HepG2 (cell line): ENCODE data around the gene STK39. TPM values are rescaled to one million over a fixed set of nuclear protein-coding genes. Genes with fewer than 3 reads are reported as not detected.
A peak's percentile ranks its signal among the peaks of the same experiment; 100 is the strongest.

Source experiments
- JUNB ChIP-seq: sonication (generic); formaldehyde crosslinking; IDR thresholded peaks from 2 replicates; pipeline ENCODE4 v1.8.0; 2022; ENCODE audit warnings: missing genetic modification reagents, mild to moderate bottlenecking, borderline replicate concordance
- KMT2B ChIP-seq: IDR thresholded peaks from 2 replicates; pipeline ENCODE4 v1.6.1; 2016; ENCODE audit warnings: missing genetic modification reagents, missing compliant biosample characterization
- NCOR1 ChIP-seq: fragments of 200-600 bp; sonication (generic); IDR thresholded peaks from 2 replicates; pipeline ENCODE4 v1.7.0; 2017; ENCODE audit warnings: antibody characterized with exemption, low read length, borderline replicate concordance
- NR2F1 ChIP-seq, 2 experiments: fragments of 450-650 bp in 1 of 2; formaldehyde crosslinking in 1 of 2; IDR thresholded peaks; 2 replicates each; pipeline versions ENCODE4 v1.5.0 to v1.6.1; 2016 to 2020; ENCODE audit warnings: mild to moderate bottlenecking in 1 of 2, missing compliant biosample characterization in 1 of 2, missing genetic modification reagents in 1 of 2, moderate library complexity in 1 of 2
- PHF20 ChIP-seq: sonication (generic); formaldehyde crosslinking; IDR thresholded peaks from 2 replicates; pipeline ENCODE4 v1.5.0; 2020; ENCODE audit warnings: mild to moderate bottlenecking, missing genetic modification reagents
- PHF8 ChIP-seq: sonication (generic); formaldehyde crosslinking; IDR thresholded peaks from 2 replicates; pipeline ENCODE4 v1.5.0; 2020; ENCODE audit warnings: missing genetic modification reagents
- TP53 ChIP-seq: sonication (generic); formaldehyde crosslinking; conservative IDR thresholded peaks from 2 replicates; pipeline ENCODE4 v1.4.0; 2020; ENCODE audit warnings: missing genetic modification reagents
- ZBTB3 ChIP-seq: sonication (generic); formaldehyde crosslinking; IDR thresholded peaks from 2 replicates; pipeline ENCODE4 v1.4.0; 2020; ENCODE audit warnings: low read depth, mild to moderate bottlenecking, moderate library complexity, missing genetic modification reagents, borderline replicate concordance
- ZNF205 ChIP-seq: IDR thresholded peaks from 2 replicates; pipeline ENCODE4 v1.6.1; 2018; ENCODE audit warnings: missing biosample characterization, missing genetic modification reagents
- ZNF34 ChIP-seq: sonication (generic); formaldehyde crosslinking; IDR thresholded peaks from 2 replicates; pipeline ENCODE4 v1.4.0; 2020; ENCODE audit warnings: mild to moderate bottlenecking, missing genetic modification reagents, borderline replicate concordance
- polyA plus RNA-seq, 8 experiments: library from polyadenylated mRNA; depleted of rRNA in 3 of 8; stranded (reverse) in 7 of 8; unstranded in 1 of 8; fragments of >200 nt; fragmentation: Illumina TruSeq in 4 of 8; extraction: Trizol in 4 of 8; gene quantifications; 2 replicates each; pipeline versions ENCODE4 v1.2.1 to v1.2.3, GENCODE V29; 2011 to 2016; ENCODE audit warnings: low read depth in 4 of 8, missing spikeins in 1 of 8, mixed read lengths in 1 of 8; ENCODE audit not compliant: insufficient read depth in 1 of 8
- total RNA-seq, 5 experiments: library from RNA; depleted of rRNA; stranded (reverse); fragments of >200 nt; fragmentation: Illumina TruSeq; extraction: Trizol; gene quantifications; 2 replicates each; pipeline ENCODE4 v1.2.3, GENCODE V29; 2016; ENCODE audit warnings: low read depth in 1 of 5
- TF ChIP-seq, protein P1 (sequence below): sonication (generic); formaldehyde crosslinking; IDR thresholded peaks from 2 replicates; pipeline ENCODE4 v1.5.0; 2020; ENCODE audit warnings: mild to moderate bottlenecking, missing genetic modification reagents, borderline replicate concordance
- TF ChIP-seq, protein P2 (sequence below): sonication (generic); formaldehyde crosslinking; IDR thresholded peaks from 2 replicates; pipeline ENCODE4 v1.4.0; 2020; ENCODE audit warnings: missing genetic modification reagents, low read depth, mild to moderate bottlenecking, borderline replicate concordance
- TF ChIP-seq, protein P3 (sequence below), 2 experiments: sonication (generic) in 1 of 2; formaldehyde crosslinking in 1 of 2; IDR thresholded peaks; 2 replicates each; pipeline versions ENCODE4 v1.4.0 to v1.6.1; 2016 to 2020; ENCODE audit warnings: borderline replicate concordance in 1 of 2, low read depth in 1 of 2, mild to moderate bottlenecking in 1 of 2, missing genetic modification reagents in 1 of 2
- TF ChIP-seq, protein P4 (sequence below): sonication (generic); formaldehyde crosslinking; IDR thresholded peaks from 2 replicates; pipeline ENCODE4 v1.5.0; 2020; ENCODE audit warnings: mild to moderate bottlenecking, low read depth, missing genetic modification reagents, borderline replicate concordance
- TF ChIP-seq, protein P5 (sequence below): sonication (generic); formaldehyde crosslinking; IDR thresholded peaks from 2 replicates; pipeline ENCODE4 v1.4.0; 2020; ENCODE audit warnings: missing genetic modification reagents, borderline replicate concordance

STK39 gene
- total and polyA plus RNA-seq, 2 of the 13 experiments (the other 11 are each of a cell fraction or from before 2014, with no cell fraction given) = 27.3 to 38.4 TPM

DNA sequence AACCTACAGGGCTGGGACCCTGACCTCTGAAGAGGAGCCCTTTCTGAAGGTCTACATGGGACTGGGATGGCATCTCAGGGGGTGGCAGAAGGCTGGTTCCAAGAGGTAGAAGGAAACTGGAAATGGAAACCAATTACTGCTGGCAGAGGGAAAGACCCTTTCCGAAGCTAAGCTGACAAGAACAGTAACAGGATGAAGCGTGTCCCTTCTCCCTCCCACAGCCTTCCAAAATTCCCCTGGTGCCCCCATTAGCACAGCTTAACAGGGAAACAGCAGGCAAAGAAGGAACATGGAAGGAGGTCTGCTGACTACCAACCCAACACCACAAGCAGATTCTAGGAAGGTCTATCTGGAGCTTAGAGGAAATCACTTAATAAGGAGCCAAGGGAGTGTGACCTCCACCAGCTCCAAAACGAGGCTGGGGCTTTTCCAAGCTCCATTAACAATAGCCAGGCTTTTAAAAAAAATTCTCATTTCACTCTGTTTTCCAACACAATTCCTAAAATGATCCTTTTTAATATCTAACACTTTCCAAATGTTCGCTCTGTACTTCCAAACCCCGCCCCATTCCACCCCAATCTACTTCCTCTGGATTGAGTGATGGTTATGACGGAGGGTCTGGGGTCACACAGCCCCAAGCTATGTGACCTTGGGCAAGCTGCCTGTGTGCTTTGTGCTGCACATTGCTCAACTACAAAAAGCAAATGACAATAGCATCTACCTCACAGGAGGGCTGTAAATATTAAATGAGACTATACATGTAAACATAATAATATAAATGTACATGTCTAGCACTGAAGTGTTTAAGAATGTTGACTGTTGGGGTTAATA lies 55.2 kb downstream of the STK39 start (continued):
- TF ChIP-seq, protein P1, sequence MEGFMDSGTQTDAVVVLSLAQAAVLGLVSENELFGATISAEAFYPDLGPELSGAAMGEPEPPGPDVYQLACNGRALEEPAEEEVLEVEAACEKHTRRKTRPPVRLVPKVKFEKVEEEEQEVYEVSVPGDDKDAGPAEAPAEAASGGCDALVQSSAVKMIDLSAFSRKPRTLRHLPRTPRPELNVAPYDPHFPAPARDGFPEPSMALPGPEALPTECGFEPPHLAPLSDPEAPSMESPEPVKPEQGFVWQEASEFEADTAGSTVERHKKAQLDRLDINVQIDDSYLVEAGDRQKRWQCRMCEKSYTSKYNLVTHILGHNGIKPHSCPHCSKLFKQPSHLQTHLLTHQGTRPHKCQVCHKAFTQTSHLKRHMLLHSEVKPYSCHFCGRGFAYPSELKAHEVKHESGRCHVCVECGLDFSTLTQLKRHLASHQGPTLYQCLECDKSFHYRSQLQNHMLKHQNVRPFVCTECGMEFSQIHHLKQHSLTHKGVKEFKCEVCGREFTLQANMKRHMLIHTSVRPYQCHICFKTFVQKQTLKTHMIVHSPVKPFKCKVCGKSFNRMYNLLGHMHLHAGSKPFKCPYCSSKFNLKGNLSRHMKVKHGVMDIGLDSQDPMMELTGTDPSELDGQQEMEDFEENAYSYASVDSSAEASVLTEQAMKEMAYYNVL = 0 out of 2 replicates have a peak, but pooled peaks have one; percentile 68
- peak; percentile 48; the same call in 1 of the 2 replicates for TF ChIP-seq ZNF205 (CRISPR knock-in tag)
- TF ChIP-seq JUNB (CRISPR knock-in tag) = no peak
- TF ChIP-seq PHF8 (CRISPR knock-in tag) = no peak
- no peak for TF ChIP-seq ZBTB3 (CRISPR knock-in tag)
- TF ChIP-seq, protein P2, sequence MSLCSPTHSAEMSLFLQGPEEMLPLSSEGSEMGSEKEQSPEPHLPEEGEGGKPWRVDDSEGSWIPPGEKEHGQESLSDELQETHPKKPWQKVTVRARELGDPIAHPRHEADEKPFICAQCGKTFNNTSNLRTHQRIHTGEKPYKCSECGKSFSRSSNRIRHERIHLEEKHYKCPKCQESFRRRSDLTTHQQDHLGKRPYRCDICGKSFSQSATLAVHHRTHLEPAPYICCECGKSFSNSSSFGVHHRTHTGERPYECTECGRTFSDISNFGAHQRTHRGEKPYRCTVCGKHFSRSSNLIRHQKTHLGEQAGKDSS = no peak
- TF ChIP-seq PHF20 (CRISPR knock-in tag) = no peak
- TF ChIP-seq, protein P3, sequence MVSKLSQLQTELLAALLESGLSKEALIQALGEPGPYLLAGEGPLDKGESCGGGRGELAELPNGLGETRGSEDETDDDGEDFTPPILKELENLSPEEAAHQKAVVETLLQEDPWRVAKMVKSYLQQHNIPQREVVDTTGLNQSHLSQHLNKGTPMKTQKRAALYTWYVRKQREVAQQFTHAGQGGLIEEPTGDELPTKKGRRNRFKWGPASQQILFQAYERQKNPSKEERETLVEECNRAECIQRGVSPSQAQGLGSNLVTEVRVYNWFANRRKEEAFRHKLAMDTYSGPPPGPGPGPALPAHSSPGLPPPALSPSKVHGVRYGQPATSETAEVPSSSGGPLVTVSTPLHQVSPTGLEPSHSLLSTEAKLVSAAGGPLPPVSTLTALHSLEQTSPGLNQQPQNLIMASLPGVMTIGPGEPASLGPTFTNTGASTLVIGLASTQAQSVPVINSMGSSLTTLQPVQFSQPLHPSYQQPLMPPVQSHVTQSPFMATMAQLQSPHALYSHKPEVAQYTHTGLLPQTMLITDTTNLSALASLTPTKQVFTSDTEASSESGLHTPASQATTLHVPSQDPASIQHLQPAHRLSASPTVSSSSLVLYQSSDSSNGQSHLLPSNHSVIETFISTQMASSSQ (IDR thresholded peaks at IDR 0.05; ENCODE audit: low read depth) = peak; percentile 26; the same call in 1 of the 2 replicates
- TF ChIP-seq, protein P3 (CRISPR knock-in tag; IDR thresholded peaks at IDR 0.05; ENCODE audit: borderline replicate concordance) = 0 out of 2 replicates have a peak, but pooled peaks have one; percentile 19
- TF ChIP-seq NR2F1 (CRISPR knock-in tag; IDR thresholded peaks at IDR 0.05) = peak; percentile 62 to 72
- TF ChIP-seq TP53 (CRISPR knock-in tag) = no peak
- peak; percentile 79; the same call in 1 of the 2 replicates for TF ChIP-seq NCOR1
- TF ChIP-seq, protein P4, sequence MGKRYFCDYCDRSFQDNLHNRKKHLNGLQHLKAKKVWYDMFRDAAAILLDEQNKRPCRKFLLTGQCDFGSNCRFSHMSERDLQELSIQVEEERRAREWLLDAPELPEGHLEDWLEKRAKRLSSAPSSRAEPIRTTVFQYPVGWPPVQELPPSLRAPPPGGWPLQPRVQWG (CRISPR knock-in tag) = no peak
- TF ChIP-seq KMT2B (CRISPR knock-in tag) = no peak
- TF ChIP-seq, protein P5, sequence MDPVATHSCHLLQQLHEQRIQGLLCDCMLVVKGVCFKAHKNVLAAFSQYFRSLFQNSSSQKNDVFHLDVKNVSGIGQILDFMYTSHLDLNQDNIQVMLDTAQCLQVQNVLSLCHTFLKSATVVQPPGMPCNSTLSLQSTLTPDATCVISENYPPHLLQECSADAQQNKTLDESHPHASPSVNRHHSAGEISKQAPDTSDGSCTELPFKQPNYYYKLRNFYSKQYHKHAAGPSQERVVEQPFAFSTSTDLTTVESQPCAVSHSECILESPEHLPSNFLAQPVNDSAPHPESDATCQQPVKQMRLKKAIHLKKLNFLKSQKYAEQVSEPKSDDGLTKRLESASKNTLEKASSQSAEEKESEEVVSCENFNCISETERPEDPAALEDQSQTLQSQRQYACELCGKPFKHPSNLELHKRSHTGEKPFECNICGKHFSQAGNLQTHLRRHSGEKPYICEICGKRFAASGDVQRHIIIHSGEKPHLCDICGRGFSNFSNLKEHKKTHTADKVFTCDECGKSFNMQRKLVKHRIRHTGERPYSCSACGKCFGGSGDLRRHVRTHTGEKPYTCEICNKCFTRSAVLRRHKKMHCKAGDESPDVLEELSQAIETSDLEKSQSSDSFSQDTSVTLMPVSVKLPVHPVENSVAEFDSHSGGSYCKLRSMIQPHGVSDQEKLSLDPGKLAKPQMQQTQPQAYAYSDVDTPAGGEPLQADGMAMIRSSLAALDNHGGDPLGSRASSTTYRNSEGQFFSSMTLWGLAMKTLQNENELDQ = peak; percentile 43; the same call in 1 of the 2 replicates
- no peak for TF ChIP-seq ZNF34 (CRISPR knock-in tag)
